ENCODE data around the gene TAS2R31.
"Not testable (repeated sequence)": the region's sequence is repeated elsewhere in the genome, so short reads cannot be mapped to it uniquely, and the experiment has no call there.

Gene TAS2R31, protein sequence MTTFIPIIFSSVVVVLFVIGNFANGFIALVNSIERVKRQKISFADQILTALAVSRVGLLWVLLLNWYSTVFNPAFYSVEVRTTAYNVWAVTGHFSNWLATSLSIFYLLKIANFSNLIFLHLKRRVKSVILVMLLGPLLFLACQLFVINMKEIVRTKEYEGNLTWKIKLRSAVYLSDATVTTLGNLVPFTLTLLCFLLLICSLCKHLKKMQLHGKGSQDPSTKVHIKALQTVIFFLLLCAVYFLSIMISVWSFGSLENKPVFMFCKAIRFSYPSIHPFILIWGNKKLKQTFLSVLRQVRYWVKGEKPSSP

GRCh38 chr12:11031307-11031706 is at the start of gene TAS2R31:
Gene TAS2R31, minus strand, starts transcription at chr12:11031407. Its CDS starts 72 bp downstream, at chr12:11031335.
- no peak for DNase-seq (ENCODE audit: low read depth, low spot score)

DNA sequence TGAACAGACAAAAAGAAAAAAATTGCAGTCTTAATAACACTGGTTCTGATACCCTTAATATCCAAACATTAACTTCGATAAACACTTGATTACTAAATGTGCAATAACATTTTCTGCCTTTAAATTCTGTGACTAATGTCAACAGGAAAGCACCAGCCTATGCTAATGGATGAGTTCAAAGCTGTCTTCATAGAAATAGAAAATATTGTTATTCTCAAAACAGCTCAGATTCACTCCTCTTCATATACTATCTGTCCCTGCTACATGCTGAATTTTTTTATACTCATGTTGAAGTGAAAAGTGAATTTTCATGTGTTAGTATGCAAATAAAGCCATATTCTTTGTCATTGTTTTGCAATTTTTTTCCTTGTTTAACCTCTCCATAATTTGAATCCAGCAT is 47.0 kb upstream of the TAS2R31 start:
- DNase-seq (ENCODE audit: low read depth, low spot score), result no peak

DNA sequence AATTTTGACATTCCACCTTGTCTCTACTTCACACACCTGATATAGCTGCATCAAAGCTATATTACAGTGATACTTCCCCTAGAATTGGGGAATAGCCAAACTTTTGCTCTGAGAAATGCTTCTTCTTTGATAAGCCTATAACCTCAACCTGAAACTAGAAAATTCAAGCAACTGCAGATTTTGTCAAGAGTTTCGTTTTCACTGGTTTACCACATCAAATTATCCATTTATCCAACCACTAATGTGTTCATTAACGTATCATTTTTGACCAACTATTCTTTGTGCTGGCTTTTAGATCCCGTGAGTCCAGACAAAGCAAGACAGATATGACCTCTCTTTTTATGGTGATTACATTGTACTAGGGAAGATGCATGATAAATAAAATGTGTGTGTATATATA is 44.4 kb upstream of the TAS2R31 start:
- DNase-seq (ENCODE audit: low read depth, low spot score), result no peak

DNA sequence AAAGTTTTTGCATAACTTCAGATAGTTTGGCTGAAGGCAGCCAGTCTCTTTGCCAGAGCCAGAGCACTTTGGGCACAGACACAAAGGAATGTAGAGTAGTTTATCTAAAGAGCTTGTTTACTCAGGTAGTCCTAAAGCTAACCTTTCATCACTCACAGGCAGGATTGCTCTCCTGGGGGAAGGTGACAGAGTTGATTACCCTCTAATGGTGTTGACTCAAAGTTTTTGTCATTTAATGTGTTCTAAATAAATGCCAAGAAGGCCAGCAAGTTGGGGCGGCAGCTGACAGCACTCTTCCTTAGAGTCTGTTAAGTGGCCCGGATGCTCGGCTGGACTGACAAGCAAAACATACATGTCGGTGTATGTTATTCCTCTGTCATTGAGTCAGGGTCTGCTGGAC is 40.2 kb upstream of the TAS2R31 start:
- DNase-seq (ENCODE audit: low read depth, low spot score), result no peak

- DNase-seq (ENCODE audit: low read depth, low spot score), result no peak
Observed at GRCh38 chr12:11070999-11071398, 39.8 kb upstream of the TAS2R31 start.

GRCh38 chr12:11069854-11070365 is 38.7 kb upstream of the TAS2R31 start:
- DNase-seq (ENCODE audit: low read depth, low spot score), result no peak

DNA sequence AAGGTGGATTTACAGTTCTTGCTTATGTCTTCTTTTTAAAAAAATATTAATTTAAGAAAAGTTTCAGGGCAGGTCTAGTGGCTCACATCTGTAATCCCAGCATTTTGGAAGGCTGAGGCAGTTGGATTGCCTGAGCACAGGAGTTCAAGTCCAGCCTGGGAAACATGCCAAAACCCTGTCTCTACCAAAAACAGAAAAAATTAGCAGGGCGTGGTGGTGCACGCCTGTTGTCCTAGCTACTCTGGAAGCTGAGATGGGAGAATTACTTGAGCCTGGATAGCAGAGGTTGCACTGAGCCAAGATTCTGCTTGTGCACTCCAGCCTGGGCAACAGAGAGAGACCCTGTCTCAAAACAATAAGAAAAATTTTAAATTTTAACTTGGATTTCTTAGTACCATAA is 36.3 kb upstream of the TAS2R31 start:
- DNase-seq (ENCODE audit: low read depth, low spot score), result no peak

DNA sequence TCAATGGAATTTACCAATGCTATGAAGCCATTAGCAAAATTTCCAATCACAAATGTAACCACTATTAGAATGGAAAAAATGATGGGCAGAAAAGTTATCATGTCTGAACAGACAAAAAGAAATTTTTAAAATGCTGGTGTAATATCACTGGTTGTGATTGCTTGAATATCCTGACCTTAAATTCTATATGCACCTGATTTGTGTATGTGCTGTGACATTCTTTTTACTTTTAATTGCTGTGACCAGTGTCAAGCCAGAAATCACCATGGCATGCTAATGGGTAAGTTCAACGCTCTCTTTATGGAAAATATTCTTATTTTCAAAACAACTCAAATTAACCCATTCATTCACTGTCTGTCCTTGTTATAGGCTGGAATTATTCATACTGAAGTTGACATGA is 31.0 kb upstream of the TAS2R31 start, which contains the start of gene TAS2R46:
Gene TAS2R46 (minus strand): TSS at position 101 of the 400 bp plus-strand sequence. CDS start 0 bp downstream, at position 101.
- not testable (repeated sequence) for DNase-seq (ENCODE audit: low read depth, low spot score)

DNA sequence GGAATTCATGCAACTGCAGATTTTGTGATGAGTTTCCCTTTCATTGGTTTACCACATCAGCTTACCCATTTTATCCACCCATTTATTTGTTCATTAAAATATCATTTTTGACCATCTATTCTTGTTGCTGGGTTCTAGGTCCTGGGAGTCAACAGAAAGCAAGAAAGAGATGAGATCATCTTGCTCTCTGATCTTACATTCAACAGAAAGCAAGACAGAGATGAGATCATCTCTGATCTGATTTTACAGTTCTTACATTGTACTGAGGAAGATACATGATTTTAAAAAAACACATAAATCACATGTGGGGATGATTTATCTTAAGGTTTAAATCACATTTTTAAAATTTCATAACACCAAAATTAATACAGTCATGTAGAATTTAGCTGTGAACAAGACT is 28.6 kb upstream of the TAS2R31 start:
- DNase-seq (ENCODE audit: low read depth, low spot score), result no peak

- DNase-seq (ENCODE audit: low read depth, low spot score), result no peak
Observed at GRCh38 chr12:11059041-11059440, 27.8 kb upstream of the TAS2R31 start.

DNA sequence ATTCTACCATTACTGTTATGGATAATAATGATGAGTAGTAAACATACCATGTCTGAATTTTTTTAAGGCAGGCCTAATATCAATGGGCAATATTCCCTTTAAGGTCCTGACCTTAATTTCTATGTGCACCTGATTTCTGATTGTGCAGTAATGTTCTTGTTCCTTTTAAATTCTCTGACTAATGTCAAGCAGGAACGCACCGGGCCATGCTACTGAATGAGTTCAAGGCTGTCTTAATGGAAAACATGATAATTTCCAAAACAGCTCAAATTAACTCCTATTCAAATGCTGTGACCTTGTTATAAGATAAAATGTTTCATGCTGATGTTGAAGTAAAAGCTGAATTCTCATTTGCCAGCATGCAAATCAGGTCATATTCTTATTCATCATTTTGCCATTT is 24.1 kb upstream of the TAS2R31 start:
- no peak for DNase-seq (ENCODE audit: low read depth, low spot score)

- DNase-seq (ENCODE audit: low read depth, low spot score), result not testable (repeated sequence)
Observed at GRCh38 chr12:11049806-11050531, 18.8 kb upstream of the TAS2R31 start.

GRCh38 chr12:11041366-11041765 is 10.2 kb upstream of the TAS2R31 start:
- DNase-seq (ENCODE audit: low read depth, low spot score), result not testable (repeated sequence)

GRCh38 chr12:11040162-11040561 is 9.0 kb upstream of the TAS2R31 start:
- no peak for DNase-seq (ENCODE audit: low read depth, low spot score)

GRCh38 chr12:11039171-11039570 is 8.0 kb upstream of the TAS2R31 start:
- no peak for DNase-seq (ENCODE audit: low read depth, low spot score)

- not testable (repeated sequence) for DNase-seq (ENCODE audit: low read depth, low spot score)
Observed at GRCh38 chr12:11033959-11034358, 2.8 kb upstream of the TAS2R31 start.

DNA sequence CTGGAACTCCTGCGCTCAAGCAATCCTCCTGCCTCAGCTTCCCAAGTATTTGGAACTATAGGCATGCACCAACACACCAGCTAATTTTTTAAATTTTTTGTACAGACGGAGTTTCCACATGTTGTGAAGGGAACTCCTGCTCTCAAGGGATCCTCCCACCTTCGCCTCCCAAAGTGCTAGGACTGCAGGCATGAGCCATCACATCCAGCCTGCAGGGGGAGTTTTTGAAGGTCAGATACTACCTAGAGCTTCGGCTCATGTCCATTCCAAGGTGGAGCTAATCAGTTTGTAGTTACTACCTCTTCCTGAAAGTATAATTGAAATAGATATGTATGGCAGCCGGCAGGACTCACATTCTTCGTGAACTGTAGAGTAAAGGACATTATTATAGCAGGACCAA is 5.1 kb downstream of the TAS2R31 start:
- peak; percentile 30 for DNase-seq (ENCODE audit: low read depth, low spot score)

DNA sequence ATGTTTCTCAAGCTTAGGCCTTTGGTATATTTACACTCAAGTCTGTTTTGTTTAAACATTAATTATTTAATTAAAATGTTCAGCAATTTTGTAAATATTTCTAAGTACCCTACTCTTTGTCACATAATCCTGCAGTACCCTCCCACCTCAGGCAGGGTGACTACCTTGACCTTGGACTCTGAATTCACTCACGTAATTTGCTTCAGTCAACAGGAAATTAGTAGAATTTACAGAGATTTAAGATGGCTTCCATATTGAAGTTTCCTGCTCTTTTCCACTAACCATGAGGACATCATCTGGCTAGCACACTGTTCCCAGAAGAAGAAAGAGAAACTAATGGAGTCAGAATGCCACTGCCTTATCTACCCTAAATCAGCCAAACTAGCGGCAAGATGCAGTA is 7.8 kb downstream of the TAS2R31 start:
- no peak for DNase-seq (ENCODE audit: low read depth, low spot score)

- no peak for DNase-seq (ENCODE audit: low read depth, low spot score)
Observed at GRCh38 chr12:11022520-11022919, 8.7 kb downstream of the TAS2R31 start, which contains the start of gene TAS2R19. Gene TAS2R19, minus strand, starts transcription at chr12:11022620. Its CDS starts 49 bp downstream, at chr12:11022571.

- no peak for DNase-seq (ENCODE audit: low read depth, low spot score)
Observed at GRCh38 chr12:11016937-11017336, 14.3 kb downstream of the TAS2R31 start.

- peak; percentile 22 for DNase-seq (ENCODE audit: low read depth, low spot score)
Observed at GRCh38 chr12:11015775-11016430, 15.3 kb downstream of the TAS2R31 start.

DNA sequence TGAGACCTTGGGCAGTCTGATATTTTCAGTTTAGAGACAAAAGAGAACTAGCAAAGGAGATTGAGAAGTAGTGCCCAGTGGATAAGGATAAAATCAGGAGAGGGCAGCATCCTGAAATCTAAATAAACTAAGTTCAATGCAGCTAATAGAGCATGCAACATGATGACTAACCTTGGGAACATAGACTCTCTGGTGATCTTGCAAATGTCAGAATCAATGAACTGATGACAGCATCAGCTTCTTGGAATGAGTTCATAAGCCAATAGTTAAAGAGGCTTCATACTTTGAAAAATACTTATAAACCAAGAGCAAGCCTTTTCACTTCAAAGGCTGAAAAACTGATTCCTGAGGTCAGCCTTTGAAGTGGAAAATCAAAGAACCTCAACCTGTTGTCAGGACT is 17.0 kb downstream of the TAS2R31 start:
- no peak for DNase-seq (ENCODE audit: low read depth, low spot score)
